Natural killer cell (primary cell): ENCODE results near the gene DOCK4. TPM values are rescaled to one million over a fixed set of nuclear protein-coding genes. Genes with fewer than 3 reads are reported as not detected.

Experiments
- ATAC-seq, 3 donors: fragments of 150-1000 bp in 2 of 3; fragments of 200-7000 bp in 1 of 3; cut with Tn5 transposase; 1 replicate in 1 of 3; 2 replicates in 2 of 3; pipeline ENCODE4 v1.10.0; 2021; ENCODE audit warnings: mild to moderate bottlenecking in 2 of 3, moderate library complexity in 2 of 3
- DNase-seq, 2 donors: peaks; one replicate each; pipeline versions ENCODE4 v3.0.0 to v3.0.0-alpha.2; 2013 to 2021; ENCODE audit warnings: mixed read lengths in 1 of 2
- H3K27ac ChIP-seq: one replicate; pipeline ENCODE4 v1.5.1; 2013; ENCODE audit warnings: mild to moderate bottlenecking, low read length
- H3K27me3 ChIP-seq: one replicate; pipeline ENCODE4 v1.6.1; 2013; ENCODE audit warnings: low read length; ENCODE audit not compliant: control insufficient read depth, insufficient read depth
- H3K36me3 ChIP-seq: one replicate; pipeline ENCODE4 v1.6.1; 2013; ENCODE audit warnings: low read length; ENCODE audit not compliant: control insufficient read depth, insufficient read depth
- H3K4me1 ChIP-seq: one replicate; pipeline ENCODE4 v1.6.1; 2013; ENCODE audit warnings: low read length; ENCODE audit not compliant: control insufficient read depth, insufficient read depth
- H3K4me3 ChIP-seq: one replicate; pipeline ENCODE4 v1.5.1; 2013; ENCODE audit warnings: low read length
- H3K9me3 ChIP-seq: one replicate; pipeline ENCODE4 v1.6.1; 2013; ENCODE audit warnings: low read length; ENCODE audit not compliant: control insufficient read depth, insufficient read depth
- H3K27ac Mint-ChIP-seq, 2 donors: one replicate each; pipeline ENCODE4 v1.8.0; 2022; ENCODE audit warnings: mild to moderate bottlenecking in 2 of 2, mixed read lengths in 2 of 2, moderate library complexity in 1 of 2
- H3K27me3 Mint-ChIP-seq, 2 donors: one replicate each; pipeline ENCODE4 v1.8.0; 2022; ENCODE audit warnings: low read depth in 2 of 2, mixed read lengths in 2 of 2
- H3K36me3 Mint-ChIP-seq: one replicate; pipeline ENCODE4 v1.8.0; 2022; ENCODE audit warnings: mixed read lengths
- H3K4me1 Mint-ChIP-seq, 2 donors: one replicate each; pipeline ENCODE4 v1.8.0; 2022; ENCODE audit warnings: mixed read lengths in 2 of 2
- H3K4me3 Mint-ChIP-seq: one replicate; pipeline ENCODE4 v1.8.0; 2022; ENCODE audit warnings: mild to moderate bottlenecking, moderate library complexity, mixed read lengths
- H3K9me3 Mint-ChIP-seq, 2 donors: one replicate each; pipeline ENCODE4 v1.8.0; 2022; ENCODE audit warnings: mixed read lengths in 2 of 2
- CTCF ChIP-seq: fragments of 200-600 bp; IDR thresholded peaks from one replicate; pipeline ENCODE4 v1.8.0; 2022; ENCODE audit warnings: antibody characterized with exemption
- WGBS: methylation state at CpG from one replicate; pipeline ENCODE4 v1.1.7; 2013; ENCODE audit warnings: missing lambda C conversion rate; ENCODE audit not compliant: insufficient coverage; 5-methylcytosine and 5-hydroxymethylcytosine counted together
- intact Hi-C: fragments of 100-400 bp; cut with micrococcal nuclease; formaldehyde crosslinking; loops from one replicate; pipeline ENCODE4 v1.14.2; 2022
- total RNA-seq, 4 donors: library from RNA; stranded (reverse); fragments of 120-200 nt in 1 of 4; gene quantifications; one replicate each; pipeline versions ENCODE4 v1.2.3 to v1.2.4, GENCODE V29; 2013 to 2022

The DOCK4 gene
- total RNA-seq, 3 donors from 2014 or later (not counting 1 experiment from before 2014, with no cell fraction given) = 0.61 to 2.4 (median 0.89) TPM

- Histone ChIP-seq H3K4me3 (no peak overlapping the region), H3K27ac (no peak overlapping the region), H3K4me1 (no peaks in the 10 kb centered on the region), H3K27me3 (no peaks in the 10 kb centered on the region), H3K36me3 (no peaks in the 10 kb centered on the region), H3K9me3 (peaks cover 13% of the 10 kb centered on the region)
- intact Hi-C loops = no loop called here
- no peak overlapping the region for H3K27ac Mint-ChIP-seq
- H3K27me3 Mint-ChIP-seq = no peaks in the 10 kb centered on the region
- 85% methylated on average over 5 of the region's 5 CpGs for WGBS
- TF ChIP-seq CTCF = no peak
- no peak overlapping the region for H3K4me3 Mint-ChIP-seq
- peaks cover 2 to 8% of the 10 kb centered on the region in 2 donors for H3K9me3 Mint-ChIP-seq
- H3K4me1 Mint-ChIP-seq = no peaks in the 10 kb centered on the region
- no peak for DNase-seq
- no peak for ATAC-seq
- no peaks in the 10 kb centered on the region for H3K36me3 Mint-ChIP-seq
Observed at GRCh38 chr7:111705807-111706206, 500.4 kb downstream of the DOCK4 start.

GRCh38 chr7:111697771-111698170 is 508.4 kb downstream of the DOCK4 start:
- TF ChIP-seq CTCF = no peak
- no peaks in the 10 kb centered on the region for H3K27me3 Mint-ChIP-seq
- 91% methylated on average over 1 of the region's 1 CpG for WGBS
- H3K36me3 Mint-ChIP-seq = no peaks in the 10 kb centered on the region
- H3K27ac Mint-ChIP-seq = no peak overlapping the region
- H3K4me3 Mint-ChIP-seq = no peak overlapping the region
- H3K9me3 Mint-ChIP-seq = no peaks in the 10 kb centered on the region
- no peaks in the 10 kb centered on the region for H3K9me3 ChIP-seq
- DNase-seq = no peak
- no peak overlapping the region for H3K27ac ChIP-seq
- no peak overlapping the region for H3K4me3 ChIP-seq
- H3K4me1 Mint-ChIP-seq = no peaks in the 10 kb centered on the region
- ATAC-seq = no peak
- intact Hi-C loops = no loop called here
- H3K4me1 ChIP-seq = no peaks in the 10 kb centered on the region
- H3K36me3 ChIP-seq = no peaks in the 10 kb centered on the region
- no peaks in the 10 kb centered on the region for H3K27me3 ChIP-seq

GRCh38 chr7:111694376-111694775 is 511.8 kb downstream of the DOCK4 start:
- Mint-ChIP-seq H3K27ac (no peak overlapping the region), H3K27me3 (no peaks in the 10 kb centered on the region), H3K4me3 (no peak overlapping the region), H3K36me3 (no peaks in the 10 kb centered on the region), H3K4me1 (no peaks in the 10 kb centered on the region), H3K9me3 (no peaks in the 10 kb centered on the region)
- 58% methylated on average over 2 of the region's 2 CpGs for WGBS
- intact Hi-C loops = no loop called here
- TF ChIP-seq CTCF = no peak
- no peak for ATAC-seq
- no peak for DNase-seq
- Histone ChIP-seq H3K36me3 (no peaks in the 10 kb centered on the region), H3K27ac (no peak overlapping the region), H3K27me3 (no peaks in the 10 kb centered on the region), H3K9me3 (no peaks in the 10 kb centered on the region), H3K4me1 (no peaks in the 10 kb centered on the region), H3K4me3 (no peak overlapping the region)

GRCh38 chr7:111690364-111691111 is 515.7 kb downstream of the DOCK4 start:
- no peaks in the 10 kb centered on the region for H3K27me3 Mint-ChIP-seq
- intact Hi-C loops = no loop called here
- H3K9me3 Mint-ChIP-seq = peaks cover 0 to 4% of the 10 kb centered on the region in 2 donors
- H3K4me3 Mint-ChIP-seq = no peak overlapping the region
- no peak for DNase-seq
- no peaks in the 10 kb centered on the region for H3K4me1 Mint-ChIP-seq
- H3K36me3 ChIP-seq = no peaks in the 10 kb centered on the region
- no peak for TF ChIP-seq CTCF
- no peak overlapping the region for H3K27ac ChIP-seq
- WGBS = 47% methylated on average over 4 of the region's 7 CpGs
- no peaks in the 10 kb centered on the region for H3K9me3 ChIP-seq
- no peak for ATAC-seq
- no peaks in the 10 kb centered on the region for H3K4me1 ChIP-seq
- no peak overlapping the region for H3K4me3 ChIP-seq
- H3K27me3 ChIP-seq = no peaks in the 10 kb centered on the region
- no peak overlapping the region for H3K27ac Mint-ChIP-seq
- no peaks in the 10 kb centered on the region for H3K36me3 Mint-ChIP-seq
